Astrocyte of the hippocampus (primary cell): ENCODE measurements around the gene NLRX1.
"Not testable (repeated sequence)": the region's sequence is repeated elsewhere in the genome, so short reads cannot be mapped to it uniquely, and the experiment has no call there.

ENCODE experiments used
- DNase-seq: peaks from one replicate; pipeline ENCODE4 v3.0.0; 2011; ENCODE audit warnings: low read depth, low spot score

NLRX1 gene

GRCh38 chr11:119207415-119207960 is 39.0 kb downstream of the NLRX1 start:
- no peak for DNase-seq

- DNase-seq, result no peak
These were observed 40.7 kb downstream of the NLRX1 start for GRCh38 chr11:119209186-119209585.

- no peak for DNase-seq
These were observed 41.5 kb downstream of the NLRX1 start for GRCh38 chr11:119210050-119210449.

GRCh38 chr11:119218141-119218878 is 49.8 kb downstream of the NLRX1 start:
- peak; percentile 80 for DNase-seq

- peak; percentile 57 for DNase-seq
These were observed 53.8 kb downstream of the NLRX1 start for GRCh38 chr11:119222308-119222707.

- DNase-seq, result no peak
These were observed 54.4 kb downstream of the NLRX1 start for GRCh38 chr11:119222891-119223290.

GRCh38 chr11:119223856-119224255 is 55.3 kb downstream of the NLRX1 start:
- DNase-seq, result peak; percentile 32

- not testable (repeated sequence) for DNase-seq
These were observed 60.2 kb downstream of the NLRX1 start for GRCh38 chr11:119228535-119229287.

- no peak for DNase-seq
These were observed 60.8 kb downstream of the NLRX1 start for GRCh38 chr11:119229288-119229672.

- no peak for DNase-seq
These were observed 61.2 kb downstream of the NLRX1 start for GRCh38 chr11:119229741-119230140.
